ENCODE measurements around the gene TFF3.

Gene TFF3

GRCh38 chr21:42264245-42265195, 50.7 kb downstream of the TFF3 start:
- DNase-seq = no peak

DNA sequence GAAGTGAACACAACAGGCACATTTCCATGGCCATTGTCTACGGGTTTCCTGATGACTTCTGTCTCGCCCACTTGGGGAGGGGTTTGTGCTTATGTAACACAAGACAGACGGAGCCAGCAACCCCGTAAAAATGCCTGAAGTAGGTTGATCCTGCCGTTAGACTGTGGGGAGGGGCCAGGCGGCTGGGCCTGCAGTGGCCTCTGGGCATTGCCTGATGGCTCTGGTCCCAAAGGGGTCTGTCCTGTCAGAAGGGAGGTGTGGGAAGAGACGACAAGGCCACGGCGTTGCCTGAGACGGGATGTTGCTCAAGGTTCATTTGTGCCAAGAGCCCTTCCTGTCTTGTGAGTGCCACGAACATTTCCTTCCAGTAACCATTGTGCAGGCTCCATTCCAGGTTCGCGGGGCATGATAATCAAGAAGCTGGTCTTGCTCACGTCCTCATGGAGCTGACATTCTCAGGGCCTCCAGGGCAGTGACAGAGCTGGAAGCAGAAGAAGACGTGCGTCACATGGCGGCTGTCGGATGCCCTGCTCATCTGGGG, 51.5 kb downstream of the TFF3 start:
- no peak for DNase-seq

- no peak for DNase-seq
These were observed 52.4 kb downstream of the TFF3 start for GRCh38 chr21:42262831-42263231.

GRCh38 chr21:42261829-42262200, 53.4 kb downstream of the TFF3 start:
- no peak for DNase-seq

All from stimulated activated CD4-positive, alpha-beta T cell treated with anti-CD3 and anti-CD28 coated beads, Interleukin-4, amount 100 ng/mL, for 4 hours (primary cell).